Calu3 (cell line): ENCODE results near the gene KCNJ10. TPM values are rescaled to one million over a fixed set of nuclear protein-coding genes. Genes with fewer than 3 reads are reported as not detected.

ENCODE experiments used
- BruUV-seq: library from RNA; stranded (reverse); fragments of 400-500 nt; replicated peaks from 2 replicates; lab custom pipeline; 2021; lab: Mats Ljungman, UMichigan
- CTCF ChIA-PET: fragments of 300-600 bp; sonication (Branson Sonifier 250); formaldehyde crosslinking; loops from one replicate; lab custom pipeline; 2022; ENCODE audit warnings: antibody characterized with exemption; lab: Charles Lee
- DNase-seq: peaks from one replicate; pipeline ENCODE4 v3.0.0; 2022
- H3K27ac Mint-ChIP-seq: one replicate; pipeline ENCODE4 v1.8.0; 2022; ENCODE audit warnings: mixed read lengths; ENCODE audit not compliant: unreplicated experiment
- H3K27me3 Mint-ChIP-seq: one replicate; pipeline ENCODE4 v1.8.0; 2022; ENCODE audit warnings: mixed read lengths; ENCODE audit not compliant: unreplicated experiment
- H3K36me3 Mint-ChIP-seq: one replicate; pipeline ENCODE4 v1.8.0; 2022; ENCODE audit warnings: mild to moderate bottlenecking, moderate library complexity, mixed read lengths; ENCODE audit not compliant: insufficient read depth, unreplicated experiment
- H3K4me1 Mint-ChIP-seq: one replicate; pipeline ENCODE4 v1.8.0; 2022; ENCODE audit warnings: mild to moderate bottlenecking, low read depth, mixed read lengths; ENCODE audit not compliant: unreplicated experiment
- H3K4me3 Mint-ChIP-seq: one replicate; pipeline ENCODE4 v1.8.0; 2022; ENCODE audit warnings: mild to moderate bottlenecking, low read depth, moderate library complexity, mixed read lengths; ENCODE audit not compliant: unreplicated experiment
- H3K9me3 Mint-ChIP-seq: one replicate; pipeline ENCODE4 v1.8.0; 2022; ENCODE audit warnings: low read depth, mixed read lengths; ENCODE audit not compliant: unreplicated experiment
- CTCF ChIP-seq: fragments of 200-600 bp; IDR thresholded peaks from one replicate; pipeline ENCODE4 v1.8.0; 2022; ENCODE audit warnings: antibody characterized with exemption; ENCODE audit not compliant: unreplicated experiment
- intact Hi-C: fragments of 100-400 bp; cut with micrococcal nuclease; formaldehyde crosslinking; loops from one replicate; pipeline ENCODE4 v1.10.0; 2022; ENCODE audit not compliant: unreplicated experiment
- total RNA-seq: library from RNA; stranded (reverse); gene quantifications from 2 replicates; pipeline ENCODE4 v1.2.3, GENCODE V29; 2022

KCNJ10 gene
- total RNA-seq, 1 experiment from 2014 or later, result not detected

- intact Hi-C loops, result loop anchor here (5.0 kb wide), 1 partner anchor 46 kb away; no protein-coding TSS in a partner anchor
- H3K27me3 Mint-ChIP-seq, result no peaks in the 10 kb centered on the region
- CTCF ChIA-PET, result interaction anchor here (1.0 to 1.3 kb wide), 4 partner anchors 17 to 162 kb away, joined by 3 to 5 read pairs (median 4); no protein-coding TSS in a partner anchor
- H3K9me3 Mint-ChIP-seq, result no peaks in the 10 kb centered on the region
- no peak for TF ChIP-seq CTCF
- peak within 1 kb of the TSS; percentile 98 for H3K4me3 Mint-ChIP-seq
- peak within 1 kb of the TSS; percentile 88 for H3K27ac Mint-ChIP-seq
- H3K36me3 Mint-ChIP-seq, result peaks cover 26% of the 10 kb centered on the region
- BruUV-seq, result TSS peak; percentile 68
- peaks cover 18% of the 10 kb centered on the region for H3K4me1 Mint-ChIP-seq
- peak; percentile 98 for DNase-seq
Measured at GRCh38 chr1:160031365-160032164, 38.4 kb downstream of the KCNJ10 start, which contains the start of gene PIGM. PIGM (minus strand) TSS chr1:160031990; CDS start chr1:160031739, 251 bp downstream.

- peaks cover 26% of the 10 kb centered on the region for H3K36me3 Mint-ChIP-seq
- no TSS peak for BruUV-seq
- CTCF ChIA-PET, result interaction anchor here (0.8 to 1.3 kb wide), 4 partner anchors 23 to 163 kb away, joined by 3 to 5 read pairs (median 3); no protein-coding TSS in a partner anchor
- H3K9me3 Mint-ChIP-seq, result no peaks in the 10 kb centered on the region
- peak overlapping the region; percentile 88 for H3K27ac Mint-ChIP-seq
- H3K4me3 Mint-ChIP-seq, result peak overlapping the region; percentile 98
- intact Hi-C loops, result loop anchor here (5.0 kb wide), 1 partner anchor 46 kb away; no protein-coding TSS in a partner anchor
- TF ChIP-seq CTCF, result no peak
- DNase-seq, result no peak
- H3K4me1 Mint-ChIP-seq, result peaks cover 18% of the 10 kb centered on the region
- no peaks in the 10 kb centered on the region for H3K27me3 Mint-ChIP-seq
Measured at GRCh38 chr1:160030657-160031364, 39.1 kb downstream of the KCNJ10 start.

GRCh38 chr1:160028426-160028825 is 41.5 kb downstream of the KCNJ10 start:
- CTCF ChIA-PET, result no interaction called here
- peaks cover 26% of the 10 kb centered on the region for H3K36me3 Mint-ChIP-seq
- H3K9me3 Mint-ChIP-seq, result no peaks in the 10 kb centered on the region
- TF ChIP-seq CTCF, result no peak
- no peaks in the 10 kb centered on the region for H3K27me3 Mint-ChIP-seq
- intact Hi-C loops, result no loop called here
- DNase-seq, result no peak
- H3K4me1 Mint-ChIP-seq, result peaks cover 18% of the 10 kb centered on the region
- BruUV-seq, result no TSS peak
- no peak overlapping the region for H3K4me3 Mint-ChIP-seq
- H3K27ac Mint-ChIP-seq, result no peak overlapping the region

- CTCF ChIA-PET, result no interaction called here
- no peak for TF ChIP-seq CTCF
Measured at GRCh38 chr1:160025314-160025713, 44.6 kb downstream of the KCNJ10 start.

More at GRCh38 chr1:160025314-160025713, 44.6 kb downstream of the KCNJ10 start:
- Mint-ChIP-seq H3K9me3 (no peaks in the 10 kb centered on the region), H3K36me3 (peaks cover under 1% of the 10 kb centered on the region), H3K4me1 (peaks cover 12% of the 10 kb centered on the region), H3K4me3 (no peak overlapping the region), H3K27me3 (no peaks in the 10 kb centered on the region), H3K27ac (no peak overlapping the region)
- no peak for DNase-seq
- intact Hi-C loops, result no loop called here
- BruUV-seq, result no TSS peak
